HG02884 (cell line): ENCODE measurements around the gene RGS7.
"Not testable (repeated sequence)": the region's sequence is repeated elsewhere in the genome, so short reads cannot be mapped to it uniquely, and the experiment has no call there.

Source experiments
- ATAC-seq: cut with Tn5 transposase; IDR thresholded peaks from one replicate; pipeline ENCODE4 v1.9.1; 2021; ENCODE audit warnings: mild to moderate bottlenecking, moderate library complexity; ENCODE audit not compliant: unreplicated experiment

Gene RGS7

DNA sequence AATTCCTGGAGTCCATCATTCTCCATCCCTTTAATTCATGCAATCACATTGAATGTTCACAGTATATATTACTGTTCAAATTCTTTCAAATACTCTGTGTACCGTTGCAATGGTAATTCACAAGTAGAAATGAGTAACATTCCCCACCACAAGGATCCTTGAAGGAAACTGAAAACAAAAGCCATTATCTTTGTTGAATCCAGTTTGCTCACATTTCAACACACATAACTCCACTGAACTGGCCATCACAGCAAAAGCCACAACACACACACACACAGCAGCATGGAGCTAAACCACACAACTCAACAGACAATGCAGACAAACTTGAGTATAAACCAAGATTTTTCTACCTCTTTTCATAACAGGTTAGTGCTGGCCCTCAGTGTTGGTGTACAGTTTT lies 556.7 kb downstream of the RGS7 start:
- ATAC-seq = no peak

DNA sequence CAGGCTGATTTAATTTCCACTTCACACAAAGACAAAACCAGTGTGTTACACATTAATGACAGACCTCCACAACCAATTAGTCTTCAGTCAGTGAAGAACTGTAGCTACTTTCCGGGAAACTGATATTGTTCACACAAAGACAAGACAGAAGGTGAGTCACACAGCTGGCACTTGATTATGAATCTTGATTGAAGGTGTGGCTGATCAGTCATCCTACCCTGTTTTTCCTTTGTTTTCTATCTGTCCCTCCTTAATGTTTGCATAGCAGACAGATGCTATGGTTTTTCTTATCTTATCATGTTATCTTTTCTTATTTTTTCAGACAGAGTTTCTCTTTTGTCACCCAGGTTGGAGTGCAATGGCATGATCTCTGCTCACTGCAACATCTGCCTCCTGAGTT lies 560.0 kb downstream of the RGS7 start:
- no peak for ATAC-seq

DNA sequence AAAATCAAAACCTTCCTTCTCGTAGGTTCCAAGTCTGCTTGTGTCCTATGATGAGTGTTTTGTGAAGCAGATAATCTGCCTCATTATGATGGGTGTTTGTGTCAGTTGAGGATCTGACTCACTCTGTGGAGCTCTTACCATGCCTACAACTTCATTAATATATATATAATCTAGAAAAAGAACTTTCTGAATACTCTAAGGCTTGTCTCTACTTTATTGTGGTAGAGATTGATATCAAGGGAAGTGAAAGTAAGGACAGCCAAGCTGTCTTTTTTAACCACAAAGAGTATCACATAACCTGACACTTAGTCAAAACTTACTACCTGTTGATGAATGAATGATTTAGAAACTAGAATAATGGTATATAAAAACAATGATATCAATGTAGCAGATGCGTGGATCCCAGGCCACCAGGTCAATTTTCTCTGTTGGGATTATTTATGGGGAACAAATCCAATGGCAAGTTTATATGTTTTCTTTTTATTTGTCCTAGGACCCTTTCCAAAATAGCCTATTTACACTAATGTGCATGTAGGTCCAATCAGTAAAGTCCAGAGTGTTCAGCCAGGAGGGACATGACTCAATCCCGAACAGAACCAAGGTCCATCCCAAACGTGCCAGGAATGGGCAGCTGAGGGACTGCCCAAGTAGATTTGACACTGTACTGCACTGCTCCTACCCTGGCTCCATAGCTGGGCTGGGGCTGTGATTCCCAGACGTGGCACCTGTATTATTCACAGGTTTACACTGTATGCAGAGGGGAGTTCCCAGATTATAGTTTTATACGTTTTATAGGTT lies 562.8 kb downstream of the RGS7 start:
- ATAC-seq = peak; percentile 90

DNA sequence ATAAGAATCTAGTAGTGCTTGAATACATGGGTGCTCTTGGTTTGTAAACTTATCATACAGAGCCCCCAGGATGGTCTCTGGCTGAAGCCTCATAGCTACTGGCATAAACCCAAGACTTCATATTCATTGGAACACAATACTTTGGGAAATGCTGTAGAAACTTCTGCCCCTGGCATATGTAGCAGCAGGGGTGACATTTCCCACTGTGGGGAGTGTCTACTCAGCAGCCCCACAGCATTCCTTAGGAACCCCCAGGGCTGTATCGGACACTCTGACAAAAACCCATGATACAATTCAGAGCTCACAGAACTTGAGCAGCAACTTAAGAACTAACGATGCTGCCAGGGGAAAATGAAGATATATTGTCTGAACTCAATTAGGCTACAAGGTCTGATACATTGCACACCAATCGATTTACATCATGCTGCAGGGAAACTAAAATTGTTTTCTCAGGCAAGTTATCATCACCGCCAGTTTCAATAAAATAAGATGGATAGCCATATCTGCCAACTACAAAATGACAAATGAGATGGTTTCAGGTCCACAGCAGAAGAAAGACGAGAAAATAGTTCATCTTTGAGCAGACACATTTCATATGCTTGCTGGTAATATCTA lies 564.0 kb downstream of the RGS7 start:
- no peak for ATAC-seq

DNA sequence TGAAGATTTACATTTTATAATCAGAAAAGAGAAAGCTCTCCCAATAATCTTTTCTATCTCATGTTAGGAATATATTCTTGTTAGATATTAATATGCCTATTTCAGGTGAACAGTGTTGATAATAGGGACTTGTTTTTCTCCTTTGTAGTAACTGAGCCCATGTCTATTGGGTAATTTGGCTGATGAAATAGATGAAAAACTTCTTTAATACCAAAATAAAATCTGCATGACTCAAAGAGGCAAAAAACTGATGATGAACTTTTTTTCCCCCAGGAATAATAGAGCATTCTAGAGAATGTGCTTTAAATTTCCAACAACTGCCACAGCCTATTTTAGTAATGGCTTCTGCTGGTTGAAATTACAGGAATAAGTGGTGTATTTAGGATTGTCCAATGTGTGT lies 566.1 kb downstream of the RGS7 start:
- ATAC-seq = no peak

DNA sequence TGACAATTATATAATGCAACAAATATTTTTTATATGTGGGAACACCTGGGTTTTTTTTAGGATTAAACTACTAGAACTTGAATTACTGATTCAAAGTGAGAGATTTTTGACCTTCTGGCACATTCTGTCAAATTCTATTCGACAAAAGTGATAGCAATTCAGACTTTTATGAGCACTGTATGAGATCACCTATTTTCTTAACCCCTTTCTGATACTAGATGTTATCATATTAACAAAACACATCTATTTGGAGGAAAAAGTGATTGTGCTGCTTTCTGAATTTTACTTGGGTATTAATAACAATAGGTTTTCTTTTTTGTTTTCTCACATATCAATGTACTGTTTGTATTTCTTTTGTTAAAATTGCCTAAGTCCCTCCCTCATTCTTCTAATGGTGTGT lies 570.1 kb downstream of the RGS7 start:
- ATAC-seq = no peak

DNA sequence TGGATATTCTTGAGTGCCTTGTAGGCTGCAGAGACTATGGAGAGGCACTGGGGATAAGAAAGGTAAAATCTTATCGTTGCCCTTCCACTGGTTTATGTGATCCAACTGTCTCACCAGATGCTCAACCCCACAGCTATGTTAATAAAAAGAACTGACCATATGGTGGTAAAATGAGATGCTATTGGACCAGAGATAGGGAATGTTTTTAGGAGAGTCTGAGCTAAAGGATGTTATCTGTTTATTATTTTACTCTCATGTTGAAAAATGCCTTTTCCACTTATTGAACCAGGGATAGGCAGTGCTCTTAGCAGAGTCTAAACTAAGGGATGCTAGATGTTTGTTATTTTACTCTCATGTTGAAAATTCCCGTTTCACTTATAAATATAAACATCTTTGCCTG lies 572.2 kb downstream of the RGS7 start:
- ATAC-seq = no peak

DNA sequence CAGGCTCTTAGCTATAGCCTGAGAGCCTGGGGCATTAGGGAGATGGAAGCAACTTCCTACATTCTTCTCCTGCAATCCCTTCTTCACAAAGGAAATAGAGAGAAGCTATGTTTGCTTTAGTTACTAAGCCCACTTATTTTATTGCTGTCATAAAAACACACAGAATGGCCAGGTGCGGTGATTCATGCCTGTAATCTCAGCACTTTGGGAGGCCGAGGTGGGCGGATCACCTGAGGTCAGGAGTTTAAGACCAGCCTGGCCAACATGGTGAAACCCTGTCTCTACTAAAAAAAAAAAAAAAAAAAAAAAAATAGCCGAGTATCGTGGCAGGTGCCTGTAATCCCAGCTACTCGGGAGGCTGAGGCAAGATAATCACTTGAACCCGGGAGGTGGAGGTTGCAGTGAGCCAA lies 573.3 kb downstream of the RGS7 start:
- not testable (repeated sequence) for ATAC-seq

DNA sequence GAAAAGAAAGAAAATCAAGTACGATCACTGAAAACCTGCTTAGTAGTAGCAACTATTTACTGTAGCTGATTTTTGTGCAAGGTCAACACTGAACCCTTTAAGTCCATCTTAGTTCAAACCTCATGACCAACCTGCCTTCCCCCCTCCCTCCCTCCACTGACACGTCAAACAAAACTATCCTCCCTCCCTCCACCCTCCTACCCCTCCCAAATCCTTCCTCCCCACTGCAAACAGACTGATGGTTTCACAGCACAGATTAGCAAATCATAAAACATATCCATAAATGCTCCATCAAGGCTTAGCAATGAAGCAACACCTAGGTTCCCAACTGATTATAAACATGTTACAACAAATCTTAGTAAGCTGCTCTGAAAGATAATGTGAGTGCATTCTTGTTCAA lies 580.8 kb downstream of the RGS7 start:
- ATAC-seq = no peak

DNA sequence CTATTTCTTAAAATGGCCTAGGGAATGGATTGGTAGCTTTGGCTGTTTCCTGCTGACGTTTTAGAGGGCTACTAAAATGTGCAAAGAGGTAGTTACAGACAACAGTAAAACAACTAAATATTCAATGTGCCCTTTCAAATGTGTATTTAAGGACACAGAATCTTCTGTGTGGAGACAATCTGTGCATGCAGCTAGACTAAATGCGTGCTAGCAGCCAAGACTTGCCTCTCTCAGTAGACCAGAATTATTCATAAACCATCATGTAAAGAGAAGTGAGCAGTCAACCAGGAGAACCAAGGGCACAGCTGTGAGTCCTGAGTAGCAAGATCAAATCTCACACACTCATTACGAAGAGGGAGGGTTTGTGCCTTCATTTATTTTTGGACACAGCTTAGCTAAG lies 584.9 kb downstream of the RGS7 start:
- no peak for ATAC-seq

DNA sequence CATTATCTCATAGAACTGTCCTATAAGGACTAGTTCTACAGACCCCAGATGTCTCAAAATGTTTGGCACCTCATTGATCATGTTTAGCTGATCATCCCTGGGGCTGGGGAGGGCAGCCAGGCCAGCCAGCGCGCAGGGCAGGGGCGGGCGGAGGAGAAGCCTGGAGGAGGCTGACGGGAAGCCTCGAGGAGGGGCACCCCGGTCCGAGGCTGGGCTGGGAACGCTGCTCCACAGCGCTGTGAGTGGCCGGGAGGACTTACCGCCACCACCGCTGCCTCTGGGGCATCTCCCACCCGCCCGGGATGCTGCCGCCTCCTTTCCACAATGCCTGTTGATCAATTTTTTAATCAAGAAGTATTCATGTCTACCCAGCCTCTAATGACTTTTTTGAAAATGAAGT lies 585.6 kb downstream of the RGS7 start:
- no peak for ATAC-seq

DNA sequence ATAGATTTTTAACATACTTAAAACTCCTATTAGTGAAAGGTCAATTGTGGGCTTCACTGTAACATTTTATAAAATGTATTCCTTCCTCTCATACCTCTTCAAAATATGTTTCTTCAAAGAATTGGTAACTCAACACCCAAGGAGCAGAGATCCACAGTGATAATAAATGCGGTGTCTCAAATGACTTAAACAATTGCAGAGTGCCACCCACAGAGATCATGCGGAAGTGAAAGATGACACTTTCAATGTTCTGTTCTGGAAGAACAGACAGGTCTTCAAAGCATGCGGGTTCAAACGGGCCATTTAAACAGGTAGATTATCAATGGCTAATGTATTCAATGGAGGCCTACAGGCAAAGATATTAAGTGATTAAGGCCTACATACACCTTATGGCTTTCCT lies 588.0 kb downstream of the RGS7 start:
- no peak for ATAC-seq

DNA sequence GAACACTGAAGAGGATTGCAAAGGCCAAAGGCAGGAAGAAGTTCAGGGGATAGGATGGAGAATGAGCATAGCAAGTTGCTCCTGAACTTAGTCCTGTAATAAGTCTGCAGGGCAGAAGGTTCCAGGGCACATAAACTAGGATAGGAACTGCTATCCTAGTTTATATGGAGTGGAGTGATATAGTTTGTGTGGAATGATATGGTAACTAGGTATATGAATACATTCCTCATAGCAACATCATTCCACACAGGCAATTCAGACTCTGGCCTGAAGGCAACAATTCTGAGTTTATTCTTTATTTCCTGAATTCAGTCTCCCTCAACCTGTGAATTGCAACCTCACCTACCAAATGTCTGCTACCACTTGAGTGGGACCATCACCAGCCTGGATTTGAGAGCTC lies 590.2 kb downstream of the RGS7 start:
- ATAC-seq = no peak

DNA sequence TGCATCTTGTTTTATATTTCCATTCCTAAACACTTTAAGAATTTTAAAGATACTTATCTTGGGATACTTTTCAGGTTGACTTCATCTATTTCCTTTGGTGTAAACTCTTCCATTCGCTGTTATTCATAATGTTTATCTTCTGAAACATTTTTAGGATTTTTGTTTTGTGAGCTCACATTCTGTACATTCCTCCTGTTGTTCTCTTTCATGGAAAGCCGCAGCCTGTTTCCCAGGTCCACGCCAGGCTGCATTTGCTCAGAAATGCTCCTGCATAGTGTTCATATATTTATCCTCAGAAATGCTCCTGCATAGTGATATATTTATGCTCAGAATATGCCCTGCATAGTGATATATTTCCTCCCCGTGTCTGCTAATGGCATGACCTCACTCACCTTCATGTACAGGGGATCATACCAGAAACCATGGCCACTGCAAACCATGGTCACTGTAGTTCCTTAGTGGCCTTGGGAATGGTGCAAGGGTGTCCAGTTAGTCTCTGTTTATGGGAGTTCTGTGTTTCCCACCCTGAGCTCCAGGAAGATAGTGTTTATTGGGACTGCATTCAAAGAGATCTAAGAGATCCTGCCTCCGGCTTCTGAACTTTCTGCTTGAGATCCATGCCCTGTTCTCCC lies 591.2 kb downstream of the RGS7 start:
- no peak for ATAC-seq

DNA sequence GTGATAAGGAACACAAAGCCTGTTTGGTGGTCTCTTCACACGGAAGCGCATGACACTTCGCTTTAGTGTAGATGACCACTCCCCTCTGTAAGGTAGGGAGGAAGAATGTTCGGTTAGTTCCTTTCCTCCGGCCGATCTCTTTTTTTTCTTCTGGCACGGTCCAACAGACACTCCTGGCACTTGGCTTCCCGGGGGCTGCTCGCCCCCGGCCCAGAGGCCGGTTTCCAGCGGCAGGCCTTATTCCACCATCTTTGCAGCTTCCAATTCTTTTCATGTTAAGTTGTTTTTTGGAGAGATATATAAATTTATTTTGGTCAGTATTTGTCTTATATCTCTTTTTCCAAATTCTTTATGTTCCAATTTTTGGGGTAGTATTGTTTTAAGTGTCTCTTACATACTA lies 593.2 kb downstream of the RGS7 start:
- ATAC-seq = no peak

DNA sequence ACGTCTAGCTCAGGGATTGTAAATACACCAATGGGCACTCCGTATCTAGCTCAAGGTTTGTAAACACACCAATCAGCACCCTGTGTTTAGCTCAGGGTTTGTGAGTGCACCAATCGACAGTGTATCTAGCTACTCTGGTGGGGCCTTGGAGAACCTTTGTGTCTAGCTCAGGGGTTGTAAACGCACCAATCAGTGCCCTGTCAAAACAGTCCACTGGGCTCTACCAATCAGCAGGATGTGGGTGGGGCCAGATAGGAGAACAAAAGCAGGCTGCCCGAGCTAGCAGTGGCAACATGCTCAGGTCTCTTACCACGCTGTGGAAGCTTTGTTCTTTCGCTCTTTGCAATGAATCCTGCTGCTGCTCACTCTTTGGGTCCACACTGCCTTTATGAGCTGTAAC lies 593.9 kb downstream of the RGS7 start:
- ATAC-seq = not testable (repeated sequence)

DNA sequence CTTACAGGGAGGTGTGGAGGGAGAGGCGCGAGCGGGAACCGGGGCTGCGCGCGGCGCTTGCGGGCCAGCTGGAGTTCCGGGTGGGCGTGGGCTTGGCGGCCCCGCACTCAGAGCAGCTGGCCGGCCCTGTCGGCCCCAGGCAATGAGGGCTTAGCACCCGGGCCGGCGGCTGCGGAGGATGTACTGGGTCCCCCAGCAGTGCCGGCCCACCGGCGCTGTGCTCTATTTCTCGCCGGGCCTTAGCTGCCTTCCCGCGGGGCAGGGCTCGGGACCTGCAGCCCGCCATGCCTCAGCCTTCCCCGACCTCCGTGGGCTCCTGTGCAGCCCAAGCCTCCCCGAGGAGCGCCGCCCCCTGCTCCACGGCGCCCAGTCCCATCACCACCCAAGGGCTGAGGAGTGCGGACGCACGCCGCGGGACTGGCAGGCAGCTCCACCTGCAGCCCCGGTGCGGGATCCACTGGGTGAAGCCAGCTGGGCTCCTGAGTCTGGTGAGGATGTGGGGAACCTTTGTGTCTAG lies 594.5 kb downstream of the RGS7 start:
- ATAC-seq = not testable (repeated sequence)

DNA sequence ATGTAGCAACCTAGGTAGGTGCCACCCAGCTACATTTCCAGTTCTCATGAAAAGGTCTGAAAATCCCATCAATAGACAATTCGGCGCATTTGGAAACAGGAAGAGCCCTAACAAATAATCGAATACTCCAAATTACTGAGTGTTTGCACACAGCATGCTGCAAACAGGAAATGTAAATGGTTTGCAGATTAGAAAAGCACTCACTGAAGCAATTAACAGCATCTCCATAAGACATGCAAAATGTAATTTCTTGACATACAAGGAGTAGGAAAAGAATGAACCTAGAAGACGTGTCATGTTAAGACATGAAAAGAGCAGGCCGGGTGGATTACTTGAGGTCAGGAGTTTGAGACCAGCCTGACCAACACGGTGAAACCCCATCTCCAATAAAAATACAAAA lies 598.2 kb downstream of the RGS7 start:
- not testable (repeated sequence) for ATAC-seq

DNA sequence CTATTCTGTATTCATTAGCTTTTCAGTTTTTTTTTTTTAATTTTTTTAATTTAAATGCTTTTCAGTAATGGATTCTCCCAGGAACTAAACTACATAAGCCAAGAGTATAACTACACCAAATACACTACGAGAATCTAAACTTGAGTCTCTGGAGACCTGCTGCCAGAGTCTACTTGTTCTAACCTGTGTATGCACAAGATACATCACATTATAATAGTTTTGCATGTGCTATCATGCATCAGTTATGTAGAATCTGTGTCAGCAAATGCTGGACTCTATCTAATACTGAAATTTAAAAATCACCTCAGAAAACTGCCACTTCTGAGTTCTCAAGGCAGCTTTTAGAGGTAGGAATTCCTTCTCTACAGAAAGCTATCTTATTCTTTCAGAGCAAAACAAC lies 598.7 kb downstream of the RGS7 start:
- no peak for ATAC-seq

DNA sequence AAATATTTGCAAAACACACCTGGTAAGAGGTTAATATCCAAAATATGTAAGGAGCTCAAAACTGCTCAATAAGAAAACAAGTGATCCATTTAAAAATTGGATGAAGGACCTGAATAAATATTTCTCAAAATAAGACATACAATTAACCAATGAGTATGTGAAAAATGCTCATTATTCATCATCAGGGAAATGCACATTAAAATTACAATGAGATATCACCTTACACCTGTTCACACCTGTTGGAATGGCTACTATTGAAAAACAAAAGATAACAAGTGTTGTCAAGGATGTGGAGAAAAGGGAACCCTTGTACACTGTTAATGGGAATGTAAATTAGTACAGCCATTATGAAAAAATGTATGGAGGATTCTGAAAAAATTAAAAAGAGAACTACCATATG lies 609.1 kb downstream of the RGS7 start:
- no peak for ATAC-seq

DNA sequence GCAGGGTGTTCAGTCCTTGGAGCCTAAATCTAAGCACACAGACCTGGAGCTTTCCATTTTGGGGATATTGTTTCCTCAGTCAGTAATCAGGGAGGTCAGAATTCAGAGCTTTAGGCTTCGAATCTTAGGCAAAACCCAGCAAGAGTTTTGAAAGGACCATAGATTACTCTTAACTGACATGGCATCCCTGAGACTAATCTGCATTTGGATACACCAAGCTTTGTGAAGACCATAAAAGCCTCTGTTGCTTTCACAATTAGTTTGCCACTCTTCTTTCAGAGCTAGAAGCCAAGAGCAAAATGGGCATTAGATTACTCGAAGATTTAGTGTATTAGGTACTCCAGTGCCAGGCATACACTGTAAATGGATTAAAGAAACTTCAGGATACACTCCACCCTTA lies 613.3 kb downstream of the RGS7 start:
- no peak for ATAC-seq

DNA sequence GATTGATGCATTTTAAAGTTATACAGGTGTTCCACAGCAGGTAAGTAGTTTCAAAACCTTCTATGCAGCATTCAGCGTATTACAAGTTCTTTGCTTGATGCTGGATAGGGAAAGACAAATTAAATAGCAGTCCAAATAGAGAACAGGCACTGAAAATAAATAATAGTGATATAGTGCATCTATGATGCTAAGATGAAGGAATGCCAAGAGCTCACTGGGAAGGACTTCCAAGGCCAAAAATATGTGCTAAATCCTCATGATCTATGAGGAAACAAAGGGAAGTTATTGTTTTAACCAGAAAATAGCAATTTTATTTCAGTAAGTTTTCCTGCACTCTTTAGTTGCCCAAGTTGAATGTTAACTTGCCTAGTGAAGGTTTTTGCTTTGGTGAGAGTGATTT lies 617.3 kb downstream of the RGS7 start:
- no peak for ATAC-seq
